Cardiac fibroblast (primary cell): ENCODE results near the gene ABCG8.

Experiments
- DNase-seq, 2 donors: peaks; one replicate each; pipeline versions ENCODE4 v3.0.0 to v3.0.0-alpha.2; 2010; ENCODE audit warnings: low read depth in 2 of 2
- H3K4me3 ChIP-seq, 2 donors: replicated peaks in 1 of 2; 1 replicate in 1 of 2; 2 replicates in 1 of 2; pipeline ENCODE4 v1.5.1; 2011; ENCODE audit warnings: low read depth in 2 of 2, low read length in 2 of 2, mild to moderate bottlenecking in 2 of 2, moderate library complexity in 1 of 2
- CTCF ChIP-seq: IDR thresholded peaks from one replicate; pipeline ENCODE4 v1.5.1; 2011; ENCODE audit warnings: low read depth, mild to moderate bottlenecking, low read length, inconsistent platforms

Gene ABCG8

GRCh38 chr2:43931293-43931692 lies 92.5 kb downstream of the ABCG8 start:
- no peak overlapping the region for H3K4me3 ChIP-seq
- TF ChIP-seq CTCF = no peak
- no peak for DNase-seq
